Retinal pigment epithelial cell (primary cell): Measurements from ENCODE around the gene KISS1R.

Source experiments
- DNase-seq: peaks from one replicate; pipeline ENCODE4 v3.0.0-alpha.2; 2010; ENCODE audit warnings: low read depth
- H3K4me3 ChIP-seq: 2 replicates; pipeline ENCODE4 v1.5.1; 2011; ENCODE audit warnings: mild to moderate bottlenecking, low read length, control low read depth, moderate library complexity
- TF ChIP-seq, protein P1 (sequence below): conservative IDR thresholded peaks from 2 replicates; pipeline ENCODE4 v1.5.1; 2011; ENCODE audit warnings: low read depth, low read length, control low read depth, inconsistent platforms

Gene KISS1R

DNA sequence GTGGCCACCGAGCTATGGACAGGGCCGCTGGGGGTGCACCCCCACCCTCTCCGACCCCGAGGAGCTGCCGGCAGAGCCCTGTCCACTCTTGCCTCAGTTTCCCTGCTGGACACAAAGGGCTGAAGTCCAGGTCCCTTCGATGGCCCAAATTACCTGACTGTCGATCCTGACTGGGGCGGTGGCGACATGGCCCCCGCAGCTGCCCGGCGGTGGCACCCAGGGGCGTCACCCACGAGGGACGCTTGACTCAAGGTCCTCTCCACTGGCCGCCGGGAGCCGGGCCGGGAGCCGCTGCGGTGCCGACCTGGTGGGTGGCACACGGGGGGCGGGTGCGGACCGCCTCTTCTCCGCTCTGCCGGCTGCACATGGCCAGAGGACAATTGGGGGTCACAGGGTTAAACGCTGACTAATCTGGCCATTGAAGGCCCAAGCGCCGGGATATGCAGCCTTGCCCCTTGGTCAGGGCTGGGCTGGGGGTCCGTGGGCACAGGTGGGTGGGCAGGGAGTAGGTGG is 25.1 kb downstream of the KISS1R start:
- H3K4me3 ChIP-seq = no peak overlapping the region
- DNase-seq = no peak
- TF ChIP-seq, protein P1, sequence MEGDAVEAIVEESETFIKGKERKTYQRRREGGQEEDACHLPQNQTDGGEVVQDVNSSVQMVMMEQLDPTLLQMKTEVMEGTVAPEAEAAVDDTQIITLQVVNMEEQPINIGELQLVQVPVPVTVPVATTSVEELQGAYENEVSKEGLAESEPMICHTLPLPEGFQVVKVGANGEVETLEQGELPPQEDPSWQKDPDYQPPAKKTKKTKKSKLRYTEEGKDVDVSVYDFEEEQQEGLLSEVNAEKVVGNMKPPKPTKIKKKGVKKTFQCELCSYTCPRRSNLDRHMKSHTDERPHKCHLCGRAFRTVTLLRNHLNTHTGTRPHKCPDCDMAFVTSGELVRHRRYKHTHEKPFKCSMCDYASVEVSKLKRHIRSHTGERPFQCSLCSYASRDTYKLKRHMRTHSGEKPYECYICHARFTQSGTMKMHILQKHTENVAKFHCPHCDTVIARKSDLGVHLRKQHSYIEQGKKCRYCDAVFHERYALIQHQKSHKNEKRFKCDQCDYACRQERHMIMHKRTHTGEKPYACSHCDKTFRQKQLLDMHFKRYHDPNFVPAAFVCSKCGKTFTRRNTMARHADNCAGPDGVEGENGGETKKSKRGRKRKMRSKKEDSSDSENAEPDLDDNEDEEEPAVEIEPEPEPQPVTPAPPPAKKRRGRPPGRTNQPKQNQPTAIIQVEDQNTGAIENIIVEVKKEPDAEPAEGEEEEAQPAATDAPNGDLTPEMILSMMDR = no peak

DNA sequence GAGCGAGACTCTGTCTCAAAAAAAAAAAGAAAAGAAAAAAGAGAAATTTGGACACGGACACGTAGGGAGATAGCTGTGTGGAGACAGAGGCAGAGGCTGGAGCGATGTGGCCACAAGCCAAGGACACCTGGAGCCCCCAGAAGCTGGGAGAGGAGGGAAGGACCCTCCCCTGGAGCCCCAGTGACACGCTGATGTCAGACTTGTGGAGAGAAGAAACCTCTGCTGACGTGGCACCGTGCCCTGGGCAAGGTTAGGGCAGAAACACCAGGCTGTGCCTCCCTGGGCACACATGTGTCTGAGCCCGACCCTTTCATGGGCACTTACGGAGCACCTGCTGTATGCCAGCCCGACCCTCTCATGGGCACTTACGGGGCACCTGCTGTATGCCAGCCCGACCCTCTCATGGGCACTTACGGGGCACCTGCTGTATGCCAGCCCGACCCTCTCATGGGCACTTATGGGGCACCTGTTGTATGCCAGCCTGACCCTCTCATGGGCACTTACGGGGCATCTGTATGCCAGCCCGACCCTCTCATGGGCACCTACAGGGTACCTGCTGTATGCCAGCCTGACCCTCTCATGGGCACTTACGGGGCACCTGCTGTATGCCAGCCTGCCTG is 26.5 kb downstream of the KISS1R start:
- H3K4me3 ChIP-seq = no peak overlapping the region
- TF ChIP-seq, protein P1 = no peak
- DNase-seq = no peak

DNA sequence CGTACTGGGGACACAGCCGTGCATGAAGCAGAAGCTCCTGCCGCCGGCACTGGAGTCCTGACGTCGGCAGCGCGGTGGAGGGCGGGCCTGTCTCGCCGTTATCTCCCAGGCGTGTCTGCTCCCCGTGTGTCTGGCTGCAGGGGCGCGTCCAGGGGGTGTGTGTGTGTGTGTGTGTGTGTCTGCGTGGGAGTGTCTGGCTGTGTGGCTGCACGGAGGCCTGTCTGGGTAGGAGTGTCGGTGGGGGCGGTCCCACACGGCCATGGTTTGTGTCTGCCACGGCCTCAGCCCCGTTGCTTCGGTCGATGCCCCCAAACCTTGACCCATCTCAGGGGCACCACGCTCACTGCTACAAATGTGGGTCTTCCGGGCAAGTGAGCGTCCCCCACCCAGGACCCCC is 27.0 kb downstream of the KISS1R start:
- no peak overlapping the region for H3K4me3 ChIP-seq
- TF ChIP-seq, protein P1 = no peak
- DNase-seq = no peak

DNA sequence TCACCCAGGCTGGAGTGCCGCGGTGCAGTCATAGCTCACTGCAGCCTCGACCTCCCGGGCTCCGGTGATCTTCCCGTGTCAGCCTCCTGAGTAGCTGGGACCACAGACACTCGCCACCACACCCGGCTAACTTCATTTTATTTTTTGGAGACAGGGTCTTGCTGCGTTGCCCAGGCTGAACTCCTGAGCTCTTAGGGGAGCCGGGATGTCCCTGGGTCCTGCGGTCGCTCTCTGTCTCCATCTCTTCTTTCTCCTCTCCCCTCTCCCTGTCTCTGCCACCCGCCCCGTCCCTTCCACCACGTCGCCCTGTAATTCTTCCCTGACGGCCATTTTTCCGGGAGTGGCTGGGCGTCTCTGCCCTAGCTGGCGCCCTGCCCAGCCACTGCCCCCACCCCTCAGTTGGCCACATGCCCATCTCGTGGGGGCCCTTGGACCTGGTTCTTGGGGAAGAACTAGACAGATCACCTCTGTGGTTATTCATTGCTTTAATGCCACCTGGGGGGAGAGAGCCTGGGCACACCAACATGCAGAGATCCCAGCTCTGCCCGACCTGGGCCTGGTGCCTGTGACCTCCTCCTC is 27.6 kb downstream of the KISS1R start:
- TF ChIP-seq, protein P1 = no peak
- DNase-seq = no peak
- H3K4me3 ChIP-seq = no peak overlapping the region

DNA sequence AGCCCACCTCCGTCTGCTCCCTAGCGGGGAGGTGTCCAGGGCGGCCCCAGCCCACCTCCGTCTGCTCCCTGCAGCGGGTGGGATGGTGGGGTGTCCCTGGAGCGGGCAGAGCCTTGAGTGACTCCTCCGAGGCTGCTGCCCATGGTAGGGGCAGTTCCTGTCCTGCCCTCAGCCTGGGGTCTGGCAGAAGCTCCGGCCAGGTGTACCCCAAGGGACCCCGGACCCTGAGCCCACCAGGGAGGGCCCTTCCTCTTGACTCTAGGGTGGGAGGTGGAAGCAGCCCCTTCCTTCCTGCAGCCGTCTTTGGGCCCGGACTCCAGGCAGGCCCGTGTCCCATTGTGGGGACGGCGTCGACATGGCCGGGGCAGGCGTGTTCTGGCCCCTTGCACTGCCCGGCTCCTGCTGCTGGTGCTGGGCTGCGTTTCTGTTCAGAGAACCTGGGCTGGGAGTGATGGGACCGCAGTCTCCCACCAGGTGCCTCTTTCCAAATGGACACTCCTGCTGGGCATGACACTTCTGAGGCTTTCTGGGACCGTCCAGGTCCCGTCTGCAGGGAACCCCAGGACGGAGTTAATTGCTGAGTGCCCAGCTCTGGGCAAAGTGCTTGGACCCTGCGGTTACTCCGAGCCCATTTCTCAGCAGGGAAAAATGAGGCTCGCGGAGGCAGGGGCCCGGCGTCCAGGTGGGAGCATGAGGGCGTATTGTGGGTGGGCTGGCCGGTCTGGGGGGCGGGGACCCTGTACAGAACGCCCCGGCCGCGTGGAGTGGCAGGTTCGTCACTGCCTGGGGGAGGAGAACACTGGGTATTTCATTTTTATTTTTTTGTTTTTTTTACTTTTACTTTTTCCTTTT is 28.5 kb downstream of the KISS1R start:
- no peak overlapping the region for H3K4me3 ChIP-seq
- DNase-seq = no peak

DNA sequence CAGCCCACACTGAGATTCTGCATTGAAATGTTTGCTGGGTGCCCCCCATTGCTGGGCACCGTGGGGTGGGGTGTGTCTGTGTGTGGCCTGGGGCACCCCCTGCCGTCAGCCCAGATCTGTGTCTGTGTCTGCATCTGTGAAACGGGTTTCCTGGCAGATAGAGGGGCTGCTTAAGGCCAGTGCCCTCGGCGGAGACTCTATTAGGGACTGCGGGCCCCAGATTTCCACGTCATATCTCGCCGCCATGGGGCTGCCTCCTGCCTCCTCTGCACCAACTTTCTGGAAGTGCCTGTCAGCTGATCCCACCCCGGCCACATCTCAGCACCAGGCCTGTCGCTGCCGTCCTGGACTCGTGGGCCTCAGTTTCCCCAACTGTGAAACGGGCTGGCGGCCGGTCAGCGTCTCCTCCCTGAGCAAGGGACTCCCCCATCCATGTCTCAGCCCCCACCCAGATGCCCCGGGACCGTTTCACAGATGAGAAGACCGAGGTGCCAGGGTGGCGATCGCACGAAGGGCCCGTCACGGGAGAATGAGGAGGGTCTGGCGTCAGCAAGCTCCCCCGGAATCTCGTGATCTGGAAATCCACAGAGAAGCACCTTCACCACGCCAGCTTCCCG is 30.1 kb downstream of the KISS1R start:
- no peak for DNase-seq

More for the DNA sequence above, 28.5 kb downstream of the KISS1R start:
- TF ChIP-seq, protein P1 = no peak

More for the DNA sequence above, 30.1 kb downstream of the KISS1R start:
- TF ChIP-seq, protein P1 = no peak
- no peak overlapping the region for H3K4me3 ChIP-seq
